Measurements from ENCODE around the gene SARDH.
A peak's percentile ranks its signal among the peaks of the same experiment; 100 is the strongest.
"Not testable (repeated sequence)": the region's sequence is repeated elsewhere in the genome, so short reads cannot be mapped to it uniquely, and the experiment has no call there.

SARDH gene

DNA sequence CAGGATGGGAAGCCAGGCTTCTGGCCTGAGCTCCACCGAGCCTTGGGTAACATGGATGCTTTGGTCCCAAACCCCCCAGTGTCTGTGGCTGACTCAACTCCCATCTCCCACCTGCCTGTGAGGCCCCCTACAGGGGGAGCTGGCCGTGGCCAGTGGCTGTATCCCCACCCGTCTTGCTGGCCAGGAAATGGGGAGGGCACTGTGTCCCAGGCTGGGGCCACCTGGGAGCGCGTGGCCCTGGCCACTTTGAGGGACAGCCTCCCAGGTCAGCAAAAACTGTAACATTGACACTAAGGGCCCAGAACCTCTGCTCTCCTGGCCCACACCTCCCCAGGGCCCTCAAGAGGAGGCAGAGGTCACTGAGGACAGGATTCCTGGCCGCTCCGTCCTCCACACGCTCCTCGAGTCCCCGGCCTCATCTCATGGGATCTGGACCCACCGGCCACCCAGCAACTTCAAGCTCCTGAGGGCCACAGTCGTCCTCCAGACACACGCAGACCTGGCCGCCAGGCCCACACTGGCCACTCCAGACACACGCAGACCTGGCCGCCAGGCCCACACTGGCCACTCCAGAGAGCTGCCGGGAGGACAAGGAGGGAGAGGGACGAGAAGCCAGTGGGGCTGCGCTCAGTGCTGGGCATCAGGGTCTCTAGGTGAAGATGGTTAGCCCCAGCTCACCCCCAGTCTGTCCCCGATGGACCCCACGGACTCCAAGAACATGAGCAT is 57.7 kb downstream of the SARDH start:
- H3K36me3 Mint-ChIP-seq (ENCODE audit: low read depth): no peaks in the 10 kb centered on the region
- peaks cover 42% of the 10 kb centered on the region for H3K4me1 Mint-ChIP-seq
- no peaks in the 10 kb centered on the region for H3K9me3 Mint-ChIP-seq
- H3K27ac Mint-ChIP-seq: peak overlapping the region in 2 of 3 experiments; percentile 25 to 71
- H3K4me3 Mint-ChIP-seq: no peak overlapping the region
- TF ChIP-seq, protein P1, sequence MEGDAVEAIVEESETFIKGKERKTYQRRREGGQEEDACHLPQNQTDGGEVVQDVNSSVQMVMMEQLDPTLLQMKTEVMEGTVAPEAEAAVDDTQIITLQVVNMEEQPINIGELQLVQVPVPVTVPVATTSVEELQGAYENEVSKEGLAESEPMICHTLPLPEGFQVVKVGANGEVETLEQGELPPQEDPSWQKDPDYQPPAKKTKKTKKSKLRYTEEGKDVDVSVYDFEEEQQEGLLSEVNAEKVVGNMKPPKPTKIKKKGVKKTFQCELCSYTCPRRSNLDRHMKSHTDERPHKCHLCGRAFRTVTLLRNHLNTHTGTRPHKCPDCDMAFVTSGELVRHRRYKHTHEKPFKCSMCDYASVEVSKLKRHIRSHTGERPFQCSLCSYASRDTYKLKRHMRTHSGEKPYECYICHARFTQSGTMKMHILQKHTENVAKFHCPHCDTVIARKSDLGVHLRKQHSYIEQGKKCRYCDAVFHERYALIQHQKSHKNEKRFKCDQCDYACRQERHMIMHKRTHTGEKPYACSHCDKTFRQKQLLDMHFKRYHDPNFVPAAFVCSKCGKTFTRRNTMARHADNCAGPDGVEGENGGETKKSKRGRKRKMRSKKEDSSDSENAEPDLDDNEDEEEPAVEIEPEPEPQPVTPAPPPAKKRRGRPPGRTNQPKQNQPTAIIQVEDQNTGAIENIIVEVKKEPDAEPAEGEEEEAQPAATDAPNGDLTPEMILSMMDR (IDR thresholded peaks at IDR 0.05; ENCODE audit: unreplicated experiment in 3 of 3): no peak
- peaks cover 16% of the 10 kb centered on the region for H3K27me3 Mint-ChIP-seq (ENCODE audit: low read depth)

- H3K4me3 Mint-ChIP-seq: no peak overlapping the region
- no peaks in the 10 kb centered on the region for H3K9me3 Mint-ChIP-seq
- H3K27ac Mint-ChIP-seq: peak overlapping the region in 2 of 3 experiments; percentile 25 to 71
- TF ChIP-seq, protein P1 (IDR thresholded peaks at IDR 0.05; ENCODE audit: unreplicated experiment in 3 of 3): no peak
- H3K36me3 Mint-ChIP-seq (ENCODE audit: low read depth): no peaks in the 10 kb centered on the region
- H3K4me1 Mint-ChIP-seq: peaks cover 39% of the 10 kb centered on the region
- H3K27me3 Mint-ChIP-seq (ENCODE audit: low read depth): peaks cover 15% of the 10 kb centered on the region
Measured at GRCh38 chr9:133679466-133680061, 58.6 kb downstream of the SARDH start.

DNA sequence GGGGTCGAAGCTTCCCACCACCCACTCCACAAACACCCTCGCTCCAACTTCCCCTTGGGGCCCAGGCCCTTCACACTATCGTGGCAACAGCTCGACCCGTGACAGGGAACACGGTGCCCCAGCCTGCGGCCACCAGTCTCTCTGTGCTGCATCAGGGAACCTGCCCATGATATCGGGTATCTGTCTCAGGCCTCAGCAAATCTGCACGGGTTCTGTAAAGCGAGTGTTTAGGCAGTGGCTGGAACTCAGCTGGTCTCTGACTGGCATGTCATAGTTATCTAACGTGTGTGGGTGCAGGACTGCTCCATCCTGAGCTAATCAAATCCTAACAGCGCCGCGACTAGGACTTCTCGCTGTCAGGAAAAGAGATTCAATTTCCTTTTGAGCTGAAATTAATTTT is 59.1 kb downstream of the SARDH start:
- H3K27me3 Mint-ChIP-seq (ENCODE audit: low read depth): peaks cover 15% of the 10 kb centered on the region
- TF ChIP-seq, protein P1 (IDR thresholded peaks at IDR 0.05; ENCODE audit: unreplicated experiment in 3 of 3): no peak

GRCh38 chr9:133677126-133678010 is 60.8 kb downstream of the SARDH start:
- Mint-ChIP-seq H3K27ac (no peak overlapping the region), H3K36me3 (ENCODE audit: low read depth) (no peaks in the 10 kb centered on the region), H3K4me3 (no peak overlapping the region), H3K9me3 (no peaks in the 10 kb centered on the region), H3K4me1 (peaks cover 37% of the 10 kb centered on the region), H3K27me3 (ENCODE audit: low read depth) (peaks cover 15% of the 10 kb centered on the region)
- TF ChIP-seq, protein P1 (IDR thresholded peaks at IDR 0.05; ENCODE audit: unreplicated experiment in 3 of 3): no peak

More for the DNA sequence above, 59.1 kb downstream of the SARDH start:
- peak overlapping the region in 1 of 3 experiments; percentile 25 for H3K27ac Mint-ChIP-seq
- H3K4me3 Mint-ChIP-seq: no peak overlapping the region
- no peaks in the 10 kb centered on the region for H3K9me3 Mint-ChIP-seq
- H3K4me1 Mint-ChIP-seq: peaks cover 35% of the 10 kb centered on the region
- no peaks in the 10 kb centered on the region for H3K36me3 Mint-ChIP-seq (ENCODE audit: low read depth)

DNA sequence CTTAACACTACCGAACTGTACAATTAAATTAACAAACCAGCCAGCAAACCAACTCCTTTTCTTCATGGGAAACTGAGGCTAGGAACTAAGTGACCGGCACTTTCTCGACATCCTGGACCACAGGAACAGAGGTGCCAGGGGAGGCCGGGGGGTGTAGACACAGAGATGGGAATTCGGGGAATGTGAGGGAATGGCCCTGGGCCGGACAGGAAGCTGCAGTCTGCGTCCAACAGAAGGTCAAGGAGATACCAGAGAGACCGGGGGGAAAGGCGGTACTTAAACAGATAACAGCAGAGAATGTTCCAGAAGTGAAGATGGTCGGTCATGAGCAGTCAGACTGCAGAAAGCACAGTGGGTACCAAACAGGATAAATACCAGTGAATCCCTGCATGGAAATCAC is 61.7 kb downstream of the SARDH start:
- Mint-ChIP-seq H3K27me3 (ENCODE audit: low read depth) (peaks cover 17% of the 10 kb centered on the region), H3K4me1 (peaks cover 37% of the 10 kb centered on the region), H3K27ac (peak overlapping the region in 1 of 3 experiments; percentile 55), H3K36me3 (ENCODE audit: low read depth) (peaks cover 3% of the 10 kb centered on the region), H3K9me3 (no peaks in the 10 kb centered on the region), H3K4me3 (no peak overlapping the region)
- TF ChIP-seq, protein P1 (IDR thresholded peaks at IDR 0.05; ENCODE audit: unreplicated experiment in 3 of 3): no peak

DNA sequence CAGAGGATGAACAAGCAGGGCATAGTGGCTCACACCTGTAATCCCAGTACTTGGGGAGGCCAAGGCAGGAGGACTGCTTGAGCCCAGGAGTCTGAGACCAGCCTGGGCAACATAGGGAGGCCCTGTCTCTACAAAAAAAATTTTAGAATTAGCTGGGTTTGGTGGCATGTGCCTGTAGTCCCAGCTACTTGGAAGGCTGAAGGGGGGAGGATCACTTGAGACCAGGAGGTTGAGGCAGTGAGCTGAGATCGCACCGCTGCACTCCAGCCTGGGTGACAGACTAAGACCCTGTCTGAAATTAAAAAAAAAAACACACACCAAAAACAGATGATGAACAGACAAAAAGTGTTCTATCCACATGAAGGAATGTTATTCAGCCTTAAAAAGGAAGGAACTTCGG is 62.4 kb downstream of the SARDH start:
- Mint-ChIP-seq H3K27me3 (ENCODE audit: low read depth) (peaks cover 17% of the 10 kb centered on the region), H3K4me1 (peaks cover 37% of the 10 kb centered on the region)
- not testable (repeated sequence) for H3K27ac Mint-ChIP-seq; H3K4me3 Mint-ChIP-seq; H3K36me3 Mint-ChIP-seq (ENCODE audit: low read depth); H3K9me3 Mint-ChIP-seq
